Fibroblast of skin of right biceps (primary cell): Measurements from ENCODE around the gene MLC1.

Experiments used
- DNase-seq: peaks from one replicate; pipeline ENCODE4 v3.0.0-alpha.2; 2013

MLC1 gene

DNA sequence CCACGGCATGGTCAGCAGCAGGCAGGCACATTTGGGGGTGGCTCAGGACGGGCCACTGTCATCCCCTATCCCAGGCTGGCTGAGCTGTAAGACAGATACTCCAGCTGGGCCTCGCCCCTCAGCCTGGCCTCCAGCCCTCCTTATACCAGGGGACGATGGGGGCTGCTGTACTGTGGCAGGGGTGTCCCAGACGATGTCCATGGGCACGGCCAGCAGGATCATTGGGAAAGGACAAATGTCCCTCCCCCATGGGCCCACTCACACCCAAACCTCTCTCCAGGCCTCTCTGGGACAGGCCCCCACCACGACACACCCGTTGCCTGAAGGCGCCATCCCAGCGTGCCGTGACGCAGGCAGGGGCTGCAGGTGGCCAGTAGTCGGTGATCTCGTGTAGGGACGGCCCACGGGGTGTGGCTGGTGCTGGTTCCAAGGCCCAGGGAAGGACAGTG, 71.1 kb downstream of the MLC1 start:
- no peak for DNase-seq

DNA sequence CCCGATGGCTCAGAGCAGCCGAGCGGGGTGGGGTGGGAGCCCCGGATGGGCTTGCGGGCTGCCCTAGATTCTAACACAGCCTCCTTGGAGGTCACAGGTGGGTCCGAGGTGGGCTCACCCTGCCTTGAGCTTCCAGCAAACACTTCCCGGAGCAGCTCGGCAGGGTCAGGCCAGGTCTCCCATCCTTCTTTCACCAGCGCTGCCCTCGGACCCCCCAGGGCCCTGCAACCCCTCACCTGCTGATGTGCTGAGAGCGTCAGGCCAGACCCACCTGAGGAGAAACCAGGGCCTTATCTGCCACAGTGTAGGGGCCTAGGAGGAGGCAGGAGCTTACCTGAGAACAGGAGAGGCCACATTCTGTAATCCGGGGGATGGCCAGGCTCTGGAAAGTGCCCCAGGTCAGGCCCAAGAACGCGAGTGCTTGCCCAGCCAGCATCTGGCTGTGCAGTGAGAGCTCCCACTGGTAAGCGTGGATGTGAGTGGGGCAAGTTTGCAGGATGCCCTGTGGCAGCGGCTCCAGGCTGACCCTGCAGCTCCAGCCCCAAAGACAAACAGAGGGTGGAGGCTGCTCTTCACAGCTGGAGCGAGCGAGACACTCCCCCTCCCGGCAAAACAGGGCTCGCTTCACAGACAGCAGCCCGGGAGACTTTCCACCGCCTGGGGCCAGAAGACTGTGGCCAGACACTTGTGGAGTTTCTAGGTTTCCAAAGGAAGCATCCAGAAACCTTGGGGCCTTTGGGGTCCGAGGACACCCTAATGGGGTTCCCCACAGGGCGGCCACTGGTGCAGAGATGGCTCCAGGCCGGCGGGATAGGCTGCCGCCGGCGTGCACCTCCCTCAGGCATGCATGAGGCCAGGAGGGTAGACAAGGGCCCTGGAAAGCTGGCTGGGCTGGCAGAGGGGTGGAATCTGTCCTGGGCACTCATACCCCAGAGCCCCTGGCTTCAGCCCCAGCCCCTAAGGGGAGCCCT, 72.7 kb downstream of the MLC1 start, which contains the start of gene IL17REL:
TSS of gene IL17REL (minus strand) at position 555 of the 971 bp plus-strand sequence. CDS start at position 436, 119 bp downstream.
- no peak for DNase-seq

DNA sequence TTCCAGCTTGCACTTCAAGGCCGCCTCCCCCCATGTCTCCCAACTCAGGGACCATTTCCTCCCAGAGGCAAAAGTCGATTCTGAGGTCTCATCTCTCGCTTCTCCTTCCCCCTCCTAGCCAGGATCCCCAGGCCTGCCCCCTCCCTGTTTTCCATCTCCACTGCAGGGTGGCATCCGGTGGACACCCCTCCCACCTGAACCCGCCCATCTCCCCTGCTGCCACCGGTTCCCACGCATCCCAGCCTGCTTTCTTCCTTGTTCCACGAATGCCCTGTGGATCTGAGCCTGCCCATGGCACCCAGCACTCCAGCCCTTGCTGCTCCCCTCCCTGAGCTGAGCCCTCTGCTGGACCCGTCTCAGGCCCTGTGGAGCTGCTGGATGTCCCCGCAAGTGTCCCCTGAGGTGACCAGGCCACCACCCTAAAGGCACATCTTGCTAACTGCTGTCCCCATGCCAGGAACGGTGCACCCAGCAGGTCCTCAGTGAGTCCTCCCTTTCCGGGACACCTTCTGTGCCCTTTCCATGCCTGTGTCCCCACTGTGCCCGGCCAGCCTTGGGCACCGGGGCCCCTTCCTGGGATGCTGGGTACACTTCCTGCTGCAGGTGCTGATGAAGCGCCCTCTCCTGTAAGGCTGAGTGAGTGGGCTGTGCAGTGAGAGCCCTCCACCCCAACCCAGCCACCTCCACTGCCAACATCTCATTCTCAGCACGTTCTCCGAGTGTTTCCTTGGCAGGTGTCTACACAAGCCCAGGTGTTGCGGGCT, 73.6 kb downstream of the MLC1 start:
- DNase-seq, result no peak

DNA sequence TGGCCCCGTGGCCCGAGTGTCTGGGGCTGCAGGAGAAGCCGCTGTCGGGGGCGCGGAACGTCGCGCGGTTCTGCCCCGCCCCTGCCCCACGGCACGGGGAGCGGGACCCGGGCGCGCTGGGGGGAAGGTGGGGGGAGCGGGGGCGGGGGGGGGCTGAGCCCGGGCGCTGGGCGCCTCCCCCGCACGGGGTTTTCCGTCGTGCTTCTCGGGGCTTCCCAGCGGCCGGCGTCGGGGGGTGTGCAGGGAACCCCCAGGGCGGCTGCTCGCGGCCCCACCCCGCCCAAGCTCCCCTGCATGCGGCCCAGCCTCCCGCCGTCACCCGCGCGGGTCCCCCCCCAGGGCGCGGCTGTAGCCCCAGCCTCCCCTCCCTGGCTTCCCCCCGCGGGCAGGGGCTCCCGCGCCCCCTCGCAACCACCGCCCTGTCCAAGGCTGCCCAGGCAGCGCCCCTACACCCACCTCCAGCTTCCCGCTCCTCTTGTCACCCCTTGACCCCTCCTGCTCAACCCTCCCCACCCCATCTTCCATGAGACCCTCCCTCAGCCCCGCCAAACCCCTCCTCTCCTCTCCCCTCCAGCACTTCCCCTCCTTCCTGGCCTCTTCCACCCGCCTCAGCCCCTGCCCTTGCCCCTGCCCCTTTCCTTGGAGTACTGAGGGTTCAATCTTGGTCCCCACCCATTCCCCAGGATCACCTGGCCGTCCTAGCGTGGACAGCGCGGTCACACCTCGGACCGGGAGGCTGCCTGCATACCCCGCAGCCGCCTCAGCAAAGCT, 74.4 kb downstream of the MLC1 start:
- DNase-seq, result no peak

DNA sequence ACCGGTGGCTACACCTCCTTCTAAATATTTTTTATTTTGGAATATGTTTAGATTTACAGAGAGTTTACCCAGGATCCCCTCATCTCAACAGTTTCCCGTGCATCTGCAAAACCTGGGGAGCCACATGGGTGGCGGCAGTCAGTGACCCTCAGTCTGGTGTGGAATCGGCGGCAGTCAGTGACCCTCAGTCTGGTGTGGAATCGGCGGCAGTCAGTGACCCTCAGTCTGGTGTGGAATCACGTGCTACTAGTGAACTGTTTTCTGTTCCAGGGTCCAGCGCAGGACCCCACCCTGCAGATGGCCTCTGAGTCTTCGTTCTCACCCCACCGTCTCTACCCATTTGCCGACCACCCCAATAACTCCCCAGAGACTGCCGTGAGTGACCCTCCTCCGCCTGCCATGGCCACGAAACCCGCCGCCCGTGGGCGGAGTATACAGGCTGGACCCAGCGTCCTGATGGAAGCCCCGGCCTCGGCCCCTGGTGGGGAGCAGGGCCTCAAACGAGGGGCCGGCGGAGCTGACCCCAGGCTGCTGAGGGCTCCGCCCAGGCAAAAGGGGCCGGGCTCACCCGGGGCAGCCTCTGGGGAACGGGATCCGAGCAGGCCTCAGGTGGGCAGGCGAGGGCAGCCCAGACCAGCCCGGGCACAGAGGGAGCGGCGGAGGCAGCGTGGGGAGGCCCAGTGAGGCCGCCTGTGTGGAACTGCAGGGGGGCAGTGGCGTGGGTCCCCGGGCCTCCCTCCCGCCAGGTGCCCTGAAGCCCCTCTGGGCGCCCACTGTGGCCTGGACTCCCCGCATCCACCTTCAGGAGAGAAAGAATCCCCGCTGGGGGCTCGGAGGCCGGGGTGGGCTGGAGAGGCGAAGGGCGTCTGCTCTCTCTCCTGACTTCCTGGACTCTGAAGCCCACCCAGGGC, 75.2 kb downstream of the MLC1 start:
- DNase-seq, result no peak
